ENCODE results near the gene SLC25A21. TPM values are rescaled to one million over a fixed set of nuclear protein-coding genes. Genes with fewer than 3 reads are reported as not detected.

The SLC25A21 gene
- total and polyA plus RNA-seq, 2 of the 13 experiments (the other 11 are each of a cell fraction or from before 2014, with no cell fraction given) = 1.9 to 2.9 TPM

DNA sequence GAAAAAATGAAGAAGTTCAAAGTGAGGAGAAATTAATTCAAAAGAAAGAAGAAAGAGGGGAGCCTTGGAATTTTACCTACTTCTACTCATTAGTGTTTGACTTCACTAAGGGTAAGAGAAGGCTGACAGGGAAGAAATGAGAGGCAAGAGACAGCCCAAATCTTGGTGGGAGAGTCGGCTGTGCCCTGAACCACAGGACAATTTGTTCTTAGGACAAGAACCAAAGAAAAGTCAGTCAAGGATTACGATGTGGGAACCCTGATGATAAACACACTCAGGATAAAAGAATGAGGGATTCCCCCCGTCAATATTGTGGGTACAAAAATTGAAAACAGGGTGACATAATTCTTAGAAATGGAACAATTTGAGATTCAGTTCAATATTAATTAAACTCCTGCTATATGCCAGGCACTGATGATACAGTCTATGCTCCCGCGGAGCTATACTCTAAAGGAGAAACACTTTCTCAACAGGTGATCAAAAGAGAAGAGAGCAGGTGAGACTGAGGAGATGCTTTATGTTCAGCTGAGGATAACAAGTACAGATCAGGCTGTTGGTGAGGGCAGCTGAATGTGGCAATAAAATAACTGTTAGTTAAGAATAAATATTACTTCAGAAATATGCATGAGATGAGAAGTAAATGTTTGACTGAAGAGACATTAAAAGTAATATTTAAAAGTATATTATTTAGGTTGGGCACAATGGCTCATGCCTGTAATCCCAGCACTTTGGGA, 175.4 kb downstream of the SLC25A21 start (continued):
- no peak for TF ChIP-seq ZNF318 (CRISPR knock-in tag; IDR thresholded peaks at IDR 0.05)
- TF ChIP-seq ADNP (CRISPR knock-in tag; IDR thresholded peaks at IDR 0.05) = no peak
- TF ChIP-seq PHB2 (IDR thresholded peaks at IDR 0.05; ENCODE audit: partially characterized antibody) = no peak
- TF ChIP-seq, protein P1, sequence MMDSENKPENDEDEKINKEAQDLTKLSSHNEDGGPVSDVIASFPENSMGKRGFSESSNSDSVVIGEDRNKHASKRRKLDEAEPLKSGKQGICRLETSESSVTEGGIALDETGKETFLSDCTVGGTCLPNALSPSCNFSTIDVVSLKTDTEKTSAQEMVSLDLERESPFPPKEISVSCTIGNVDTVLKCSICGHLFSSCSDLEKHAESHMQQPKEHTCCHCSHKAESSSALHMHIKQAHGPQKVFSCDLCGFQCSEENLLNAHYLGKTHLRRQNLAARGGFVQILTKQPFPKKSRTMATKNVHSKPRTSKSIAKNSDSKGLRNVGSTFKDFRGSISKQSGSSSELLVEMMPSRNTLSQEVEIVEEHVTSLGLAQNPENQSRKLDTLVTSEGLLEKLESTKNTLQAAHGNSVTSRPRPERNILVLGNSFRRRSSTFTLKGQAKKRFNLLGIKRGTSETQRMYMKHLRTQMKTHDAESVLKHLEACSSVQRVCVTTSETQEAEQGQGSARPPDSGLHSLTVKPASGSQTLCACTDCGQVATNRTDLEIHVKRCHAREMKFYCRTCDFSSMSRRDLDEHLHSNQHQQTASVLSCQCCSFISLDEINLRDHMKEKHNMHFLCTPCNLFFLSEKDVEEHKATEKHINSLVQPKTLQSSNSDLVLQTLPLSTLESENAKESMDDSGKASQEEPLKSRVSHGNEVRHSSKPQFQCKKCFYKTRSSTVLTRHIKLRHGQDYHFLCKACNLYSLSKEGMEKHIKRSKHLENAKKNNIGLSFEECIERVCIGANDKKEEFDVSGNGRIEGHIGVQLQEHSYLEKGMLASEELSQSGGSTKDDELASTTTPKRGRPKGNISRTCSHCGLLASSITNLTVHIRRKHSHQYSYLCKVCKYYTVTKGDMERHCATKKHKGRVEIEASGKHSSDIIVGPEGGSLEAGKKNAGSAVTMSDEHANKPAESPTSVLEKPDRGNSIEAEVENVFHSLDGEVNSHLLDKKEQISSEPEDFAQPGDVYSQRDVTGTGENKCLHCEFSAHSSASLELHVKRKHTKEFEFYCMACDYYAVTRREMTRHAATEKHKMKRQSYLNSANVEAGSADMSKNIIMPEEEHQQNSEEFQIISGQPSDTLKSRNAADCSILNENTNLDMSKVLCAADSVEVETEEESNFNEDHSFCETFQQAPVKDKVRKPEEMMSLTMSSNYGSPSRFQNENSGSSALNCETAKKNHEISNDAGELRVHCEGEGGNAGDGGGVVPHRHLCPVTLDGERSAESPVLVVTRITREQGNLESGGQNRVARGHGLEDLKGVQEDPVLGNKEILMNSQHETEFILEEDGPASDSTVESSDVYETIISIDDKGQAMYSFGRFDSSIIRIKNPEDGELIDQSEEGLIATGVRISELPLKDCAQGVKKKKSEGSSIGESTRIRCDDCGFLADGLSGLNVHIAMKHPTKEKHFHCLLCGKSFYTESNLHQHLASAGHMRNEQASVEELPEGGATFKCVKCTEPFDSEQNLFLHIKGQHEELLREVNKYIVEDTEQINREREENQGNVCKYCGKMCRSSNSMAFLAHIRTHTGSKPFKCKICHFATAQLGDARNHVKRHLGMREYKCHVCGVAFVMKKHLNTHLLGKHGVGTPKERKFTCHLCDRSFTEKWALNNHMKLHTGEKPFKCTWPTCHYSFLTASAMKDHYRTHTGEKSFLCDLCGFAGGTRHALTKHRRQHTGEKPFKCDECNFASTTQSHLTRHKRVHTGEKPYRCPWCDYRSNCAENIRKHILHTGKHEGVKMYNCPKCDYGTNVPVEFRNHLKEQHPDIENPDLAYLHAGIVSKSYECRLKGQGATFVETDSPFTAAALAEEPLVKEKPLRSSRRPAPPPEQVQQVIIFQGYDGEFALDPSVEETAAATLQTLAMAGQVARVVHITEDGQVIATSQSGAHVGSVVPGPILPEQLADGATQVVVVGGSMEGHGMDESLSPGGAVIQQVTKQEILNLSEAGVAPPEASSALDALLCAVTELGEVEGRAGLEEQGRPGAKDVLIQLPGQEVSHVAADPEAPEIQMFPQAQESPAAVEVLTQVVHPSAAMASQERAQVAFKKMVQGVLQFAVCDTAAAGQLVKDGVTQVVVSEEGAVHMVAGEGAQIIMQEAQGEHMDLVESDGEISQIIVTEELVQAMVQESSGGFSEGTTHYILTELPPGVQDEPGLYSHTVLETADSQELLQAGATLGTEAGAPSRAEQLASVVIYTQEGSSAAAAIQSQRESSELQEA (CRISPR knock-in tag; IDR thresholded peaks at IDR 0.05; ENCODE audit: not compliant biosample characterization) = no peak
- TF ChIP-seq REXO4 (CRISPR knock-in tag; IDR thresholded peaks at IDR 0.05; ENCODE audit: borderline replicate concordance) = no peak
